GM23338 (cell line): ENCODE results near the gene PSMD14. TPM values are rescaled to one million over a fixed set of nuclear protein-coding genes. Genes with fewer than 3 reads are reported as not detected.

Experiments used
- ATAC-seq: fragments of 200-7000 bp; cut with Tn5 transposase; 3 replicates; pipeline ENCODE4 v1.9.1; 2020
- DNase-seq: peaks from one replicate; pipeline ENCODE4 v3.0.0-alpha.2; 2015; ENCODE audit warnings: low spot score
- H2AFZ ChIP-seq: fragments of 200-600 bp; sonication (generic); 2 replicates; pipeline ENCODE4 v1.8.0; 2016; ENCODE audit warnings: antibody characterized with exemption, mild to moderate bottlenecking, moderate library complexity
- H3F3A ChIP-seq: fragments of 200-600 bp; sonication (generic); replicated peaks from 2 replicates; pipeline ENCODE4 v1.8.0; 2017; ENCODE audit warnings: antibody characterized with exemption, mixed run types, low read depth
- H3K27ac ChIP-seq: fragments of 200-600 bp; sonication (generic); 2 replicates; pipeline ENCODE4 v1.6.1; 2016; ENCODE audit warnings: low read depth
- H3K27me3 ChIP-seq: fragments of 200-600 bp; sonication (generic); 2 replicates; pipeline ENCODE4 v1.8.0; 2016; ENCODE audit warnings: mild to moderate bottlenecking, mixed run types, moderate library complexity; ENCODE audit not compliant: insufficient read depth
- H3K36me3 ChIP-seq: fragments of 200-600 bp; sonication (generic); 2 replicates; pipeline ENCODE4 v1.8.0; 2016; ENCODE audit warnings: mild to moderate bottlenecking; ENCODE audit not compliant: insufficient read depth
- H3K4me1 ChIP-seq: fragments of 200-600 bp; sonication (generic); 2 replicates; pipeline ENCODE4 v1.8.0; 2016; ENCODE audit warnings: mild to moderate bottlenecking, moderate library complexity; ENCODE audit not compliant: insufficient read depth
- H3K4me2 ChIP-seq: fragments of 200-600 bp; sonication (generic); 2 replicates; pipeline ENCODE4 v1.7.1; 2017; ENCODE audit warnings: mixed run types
- H3K4me3 ChIP-seq: fragments of 200-600 bp; sonication (generic); 2 replicates; pipeline ENCODE4 v1.6.1; 2016; ENCODE audit warnings: mixed run types
- H3K79me2 ChIP-seq: fragments of 200-600 bp; sonication (generic); replicated peaks from 2 replicates; pipeline ENCODE4 v1.8.0; 2017; ENCODE audit warnings: mild to moderate bottlenecking; ENCODE audit not compliant: insufficient read depth
- H3K9me2 ChIP-seq: fragments of 200-600 bp; sonication (generic); 2 replicates; pipeline ENCODE4 v1.8.0; 2017; ENCODE audit not compliant: insufficient read depth
- H4K20me1 ChIP-seq: fragments of 200-600 bp; sonication (generic); replicated peaks from 2 replicates; pipeline ENCODE4 v1.8.0; 2017; ENCODE audit warnings: mild to moderate bottlenecking; ENCODE audit not compliant: insufficient read depth
- H3K27ac Mint-ChIP-seq: 2 replicates; pipeline ENCODE4 v1.8.0; 2020; ENCODE audit warnings: inconsistent platforms, mild to moderate bottlenecking, moderate library complexity, mixed read lengths
- H3K27me3 Mint-ChIP-seq: 3 replicates; pipeline ENCODE4 v1.8.0; 2022; ENCODE audit warnings: low read depth, mild to moderate bottlenecking, moderate library complexity, mixed read lengths, inconsistent platforms; ENCODE audit not compliant: insufficient read depth, poor library complexity
- H3K36me3 Mint-ChIP-seq: 3 replicates; pipeline ENCODE4 v1.8.0; 2021; ENCODE audit warnings: low read depth, mild to moderate bottlenecking, inconsistent platforms, moderate library complexity, mixed read lengths
- H3K4me1 Mint-ChIP-seq: 3 replicates; pipeline ENCODE4 v1.8.0; 2020; ENCODE audit warnings: mild to moderate bottlenecking, inconsistent platforms, mixed read lengths
- H3K4me3 Mint-ChIP-seq: 3 replicates; pipeline ENCODE4 v1.8.0; 2021; ENCODE audit warnings: moderate library complexity, mild to moderate bottlenecking, inconsistent platforms, mixed read lengths
- H3K9me3 Mint-ChIP-seq: 3 replicates; pipeline ENCODE4 v1.8.0; 2020; ENCODE audit warnings: moderate library complexity, mild to moderate bottlenecking, inconsistent platforms, mixed read lengths
- CREB1 ChIP-seq: fragments of 250-450 bp; sonication (Bioruptor Pico); IDR thresholded peaks from 2 replicates; pipeline ENCODE4 v1.5.0; 2020; ENCODE audit warnings: low read depth, mild to moderate bottlenecking, moderate library complexity
- ETS1 ChIP-seq: IDR thresholded peaks from 2 replicates; pipeline ENCODE4 v1.6.1; 2016; ENCODE audit warnings: antibody characterized with exemption
- NANOG ChIP-seq: IDR thresholded peaks from 2 replicates; pipeline ENCODE4 v1.6.1; 2016; ENCODE audit warnings: antibody characterized with exemption, borderline replicate concordance
- ZNF114 ChIP-seq: fragments of 250-450 bp; sonication (Bioruptor Pico); IDR thresholded peaks from 2 replicates; pipeline ENCODE4 v1.5.0; 2020; ENCODE audit warnings: mild to moderate bottlenecking, moderate library complexity
- ZNF331 ChIP-seq: fragments of 250-450 bp; sonication (Bioruptor Pico); IDR thresholded peaks from 2 replicates; pipeline ENCODE4 v1.5.0; 2020; ENCODE audit warnings: low read depth, mild to moderate bottlenecking, moderate library complexity
- ZNF462 ChIP-seq: fragments of 250-450 bp; sonication (Bioruptor Pico); IDR thresholded peaks from 2 replicates; pipeline ENCODE4 v1.5.0; 2020; ENCODE audit warnings: mild to moderate bottlenecking, moderate library complexity
- polyA plus RNA-seq: library from polyadenylated mRNA; unstranded; fragments of >200 nt; fragmentation: Nextera tagmentation; extraction: Ambion mirVana; gene quantifications from 2 replicates; pipeline ENCODE4 v1.2.1, GENCODE V29; 2016
- total RNA-seq: library from RNA; depleted of rRNA; stranded (reverse); fragments of >200 nt; shearing (Covaris generic); gene quantifications from 2 replicates; pipeline ENCODE4 v1.2.3, GENCODE V29; 2014

Gene PSMD14
- total and polyA plus RNA-seq, 2 experiments from 2014 or later, result 92.2 to 123 TPM

DNA sequence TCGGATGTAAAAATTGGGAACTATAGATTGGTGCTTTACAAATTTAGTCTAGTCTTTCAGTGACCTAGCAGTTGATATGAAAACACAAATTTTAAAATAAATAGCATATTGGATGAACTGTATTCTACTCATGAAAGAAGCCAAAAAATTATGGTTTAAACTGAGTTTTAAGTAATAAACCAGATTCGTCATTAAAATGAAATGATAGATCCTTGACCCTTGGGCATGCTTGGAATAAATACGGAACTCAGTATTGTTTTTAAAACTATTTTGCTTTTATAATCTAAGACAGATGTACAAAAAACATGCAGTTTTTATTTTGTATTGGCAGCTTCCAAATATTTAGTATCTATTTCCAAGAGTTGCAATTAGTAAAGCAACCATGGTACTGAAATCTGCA is 73.3 kb downstream of the PSMD14 start:
- H3K9me2 ChIP-seq, result no peaks in the 10 kb centered on the region
- no peaks in the 10 kb centered on the region for H3K27me3 ChIP-seq
- H2AFZ ChIP-seq, result no peak overlapping the region
- H3F3A ChIP-seq, result no peaks in the 10 kb centered on the region
- no peak overlapping the region for H3K4me3 Mint-ChIP-seq
- H3K79me2 ChIP-seq, result 0 out of 2 replicates have a peak, but pooled peaks cover 3% of the 10 kb centered on the region
- no peaks in the 10 kb centered on the region; the same call in 1 of the 2 replicates for H4K20me1 ChIP-seq
- TF ChIP-seq NANOG (no peak), ZNF331 (CRISPR knock-in tag) (no peak), ZNF114 (CRISPR knock-in tag) (no peak), ZNF462 (no peak), CREB1 (CRISPR knock-in tag) (no peak), ETS1 (no peak)
- peaks cover 5% of the 10 kb centered on the region; the same call in 2 of the 3 replicates for H3K4me1 Mint-ChIP-seq
- H3K4me1 ChIP-seq, result no peaks in the 10 kb centered on the region
- H3K36me3 ChIP-seq, result no peaks in the 10 kb centered on the region; the same call in 1 of the 2 replicates
- no peak overlapping the region for H3K27ac ChIP-seq
- no peaks in the 10 kb centered on the region for H3K27me3 Mint-ChIP-seq
- no peak overlapping the region for H3K27ac Mint-ChIP-seq
- H3K36me3 Mint-ChIP-seq, result no peaks in the 10 kb centered on the region; the same call in 1 of the 3 replicates
- no peak overlapping the region for H3K4me3 ChIP-seq
- DNase-seq (no peak), ATAC-seq (no peak)
- no peak overlapping the region for H3K4me2 ChIP-seq
- no peaks in the 10 kb centered on the region for H3K9me3 Mint-ChIP-seq
